ENCODE measurements around the gene OPRM1. TPM values are rescaled to one million over a fixed set of nuclear protein-coding genes. Genes with fewer than 3 reads are reported as not detected.
"Not testable (repeated sequence)": the region's sequence is repeated elsewhere in the genome, so short reads cannot be mapped to it uniquely, and the experiment has no call there.

The OPRM1 gene
- polyA plus RNA-seq, 5 donors = 0.09 to 0.16 TPM; not detected in 3

GRCh38 chr6:154239392-154239791 lies 200.4 kb downstream of the OPRM1 start:
- DNase-seq = no peak

- DNase-seq = not testable (repeated sequence)
These were observed 202.0 kb downstream of the OPRM1 start for GRCh38 chr6:154241061-154241460.

DNA sequence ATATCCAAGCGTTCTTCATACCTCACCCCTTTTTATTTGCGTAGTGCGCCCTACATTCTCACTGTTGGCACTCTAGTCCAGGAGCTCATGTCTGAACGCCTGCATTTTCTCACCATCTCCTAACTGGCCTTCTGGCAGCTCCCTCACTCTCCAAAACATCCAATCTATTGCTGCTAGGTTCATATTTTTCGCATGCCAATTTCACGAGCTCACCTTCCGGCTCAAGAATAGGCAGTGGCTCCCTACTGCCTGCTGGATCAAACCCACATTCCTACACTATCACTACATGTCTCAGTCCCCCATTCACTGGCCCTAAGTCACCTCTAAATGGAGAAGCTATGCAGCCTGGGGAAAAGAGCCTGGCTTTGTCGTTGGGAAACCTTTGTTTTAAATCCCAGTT lies 202.5 kb downstream of the OPRM1 start:
- DNase-seq = no peak

DNA sequence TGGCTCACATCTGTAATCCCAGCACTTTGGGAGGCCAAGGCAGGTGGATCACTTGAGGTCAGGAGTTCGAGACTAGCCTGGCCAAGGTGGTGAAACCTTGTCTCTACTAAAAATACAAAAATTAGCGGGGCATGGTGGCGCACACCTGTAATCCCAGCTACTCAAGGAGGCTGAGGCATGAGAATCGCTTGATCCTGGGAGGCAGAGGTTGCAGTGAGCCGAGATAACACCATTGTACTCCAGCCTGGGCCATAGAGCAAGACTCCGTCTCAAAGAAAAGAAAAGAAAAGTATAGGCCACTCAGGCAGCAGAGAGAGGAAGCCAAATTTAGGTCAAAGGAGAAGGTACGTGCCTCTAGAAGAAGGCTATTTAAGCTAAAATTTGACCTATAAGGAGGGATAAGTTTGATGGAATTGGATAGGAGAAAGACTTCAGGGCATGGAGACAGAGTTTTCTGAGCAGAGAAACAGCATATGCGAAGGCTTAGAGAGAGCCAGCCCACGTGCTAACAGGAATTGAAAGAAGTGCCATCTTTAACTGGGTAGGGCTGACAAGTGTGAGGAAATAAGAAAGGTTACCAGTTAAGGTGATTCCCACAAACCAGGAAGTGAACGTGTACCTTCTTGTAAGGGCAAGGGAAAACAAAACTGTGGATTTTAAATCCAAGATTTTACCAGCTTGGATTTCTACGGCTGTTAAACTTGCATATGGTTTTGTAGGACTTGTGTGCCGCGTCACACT lies 203.7 kb downstream of the OPRM1 start:
- DNase-seq = no peak

DNA sequence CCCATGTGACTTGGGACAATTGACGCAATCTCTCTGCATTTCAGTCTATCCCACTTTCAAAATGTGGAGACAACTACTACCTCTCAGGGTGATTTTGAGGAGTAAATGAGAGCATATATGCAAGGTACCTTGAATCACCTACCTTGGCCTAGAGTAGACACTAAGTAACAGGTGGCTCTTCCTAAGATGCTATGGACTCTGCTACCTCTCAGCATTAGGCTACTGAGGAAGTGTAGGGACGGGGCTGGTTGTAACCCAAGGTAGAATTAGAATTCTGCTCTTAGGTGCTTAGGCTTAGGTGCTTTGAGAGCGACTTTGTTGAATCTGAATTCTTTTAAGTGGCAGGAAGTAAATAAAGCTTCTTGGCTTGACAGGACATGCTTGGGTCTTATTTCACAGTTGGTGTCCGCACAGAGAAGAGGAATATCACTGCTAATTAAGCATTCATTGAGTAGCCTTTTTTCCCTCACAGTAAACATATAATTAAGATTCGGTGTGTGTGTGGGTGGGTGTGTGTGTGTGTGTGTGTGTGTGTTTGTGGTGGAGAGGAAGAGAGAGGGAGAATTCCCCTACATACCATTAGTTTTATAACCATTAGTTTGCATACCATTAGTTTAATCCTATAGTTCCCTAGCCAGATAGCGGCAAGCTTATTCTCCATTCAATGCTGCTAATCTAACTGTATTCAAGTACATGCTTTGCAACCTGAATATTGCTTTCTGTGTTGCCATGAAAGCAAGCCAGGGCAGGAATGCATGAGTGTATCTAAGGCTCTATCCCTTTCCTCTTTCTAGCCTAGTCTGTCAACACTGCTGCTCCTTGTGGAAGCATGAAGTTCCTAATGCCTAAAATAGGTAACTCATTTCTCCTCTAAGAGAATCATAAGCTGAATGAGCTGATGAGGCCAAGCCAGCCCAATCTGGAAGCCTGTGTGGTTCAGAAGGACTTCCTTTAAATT lies 205.0 kb downstream of the OPRM1 start:
- no peak for DNase-seq

GRCh38 chr6:154245506-154245905 lies 206.5 kb downstream of the OPRM1 start:
- DNase-seq = no peak

DNA sequence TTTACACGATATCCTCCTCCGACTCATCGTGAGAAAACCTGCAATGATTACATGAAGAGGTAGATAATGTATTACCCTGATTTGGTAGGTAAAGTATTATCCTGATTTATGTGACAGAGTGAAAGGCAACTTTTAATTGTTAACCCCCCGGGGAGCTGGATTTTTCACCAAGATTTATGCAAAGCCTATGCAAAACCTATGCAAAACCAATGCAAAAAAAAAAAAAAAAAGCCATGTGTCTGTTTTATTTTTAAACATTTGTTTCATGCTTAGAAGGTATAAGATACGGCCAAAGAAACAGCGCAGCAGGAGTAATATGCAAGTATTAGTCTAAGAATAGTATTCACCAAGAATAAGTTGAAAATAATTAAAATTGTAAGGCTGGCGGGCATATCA lies 207.7 kb downstream of the OPRM1 start:
- no peak for DNase-seq

DNA sequence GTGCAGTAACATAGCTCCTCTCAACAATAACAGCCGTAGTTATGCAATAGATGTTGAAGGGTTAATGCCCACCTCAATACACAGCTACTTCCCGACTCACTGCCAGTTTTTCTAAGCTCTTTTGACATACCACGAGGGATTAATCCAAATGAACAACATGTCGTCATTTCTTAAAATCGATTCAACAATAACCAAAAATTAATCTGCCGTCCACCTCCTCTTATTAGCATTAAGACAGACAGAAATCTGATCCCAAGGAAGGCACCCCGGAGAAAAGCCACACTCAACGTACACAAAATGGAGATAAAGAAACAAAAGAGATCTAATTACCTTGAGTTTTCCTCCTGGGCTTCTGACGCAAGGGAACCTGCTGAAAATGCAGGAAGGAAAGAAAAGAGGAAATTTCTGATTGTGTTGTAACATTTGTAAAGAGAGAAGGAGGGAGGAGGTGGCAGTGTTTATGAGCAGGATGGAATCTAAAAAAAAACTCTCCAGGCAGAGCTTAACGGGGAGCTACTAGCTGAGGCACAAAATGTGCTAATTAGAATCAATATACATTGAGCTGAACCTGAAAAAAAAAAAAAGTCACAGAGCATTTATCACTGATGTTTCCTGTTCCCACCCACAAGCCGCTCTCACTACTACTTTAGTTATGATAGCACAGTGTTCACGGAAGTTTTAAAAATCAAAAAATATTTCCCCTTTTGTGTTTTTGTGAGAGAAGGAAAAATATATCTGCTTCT lies 208.2 kb downstream of the OPRM1 start:
- no peak for DNase-seq

GRCh38 chr6:154249499-154250298 lies 210.7 kb downstream of the OPRM1 start:
- no peak for DNase-seq

- DNase-seq = no peak
These were observed 212.1 kb downstream of the OPRM1 start for GRCh38 chr6:154251116-154251515.

DNA sequence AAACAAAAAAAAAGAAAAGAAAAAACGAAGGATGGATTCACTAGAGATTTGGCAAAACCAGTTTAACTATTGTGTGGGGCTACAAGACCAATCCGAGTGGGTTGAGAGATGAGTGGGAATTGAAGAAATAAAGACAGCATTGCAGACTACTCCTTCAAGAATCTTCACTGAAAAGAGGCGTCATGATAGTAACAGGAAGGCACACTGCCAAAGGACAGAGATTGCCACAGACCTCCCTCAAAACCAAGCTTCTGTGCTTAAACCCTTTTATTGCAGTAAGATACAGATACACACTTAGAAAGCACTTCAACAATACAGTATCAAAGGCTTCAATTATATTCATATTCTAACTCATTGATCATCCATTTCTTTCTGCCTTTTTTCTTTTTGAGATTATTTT lies 213.6 kb downstream of the OPRM1 start:
- DNase-seq = peak in 1 of 2 donors; percentile 39

GRCh38 chr6:154257067-154257466 lies 218.0 kb downstream of the OPRM1 start:
- DNase-seq = no peak

DNA sequence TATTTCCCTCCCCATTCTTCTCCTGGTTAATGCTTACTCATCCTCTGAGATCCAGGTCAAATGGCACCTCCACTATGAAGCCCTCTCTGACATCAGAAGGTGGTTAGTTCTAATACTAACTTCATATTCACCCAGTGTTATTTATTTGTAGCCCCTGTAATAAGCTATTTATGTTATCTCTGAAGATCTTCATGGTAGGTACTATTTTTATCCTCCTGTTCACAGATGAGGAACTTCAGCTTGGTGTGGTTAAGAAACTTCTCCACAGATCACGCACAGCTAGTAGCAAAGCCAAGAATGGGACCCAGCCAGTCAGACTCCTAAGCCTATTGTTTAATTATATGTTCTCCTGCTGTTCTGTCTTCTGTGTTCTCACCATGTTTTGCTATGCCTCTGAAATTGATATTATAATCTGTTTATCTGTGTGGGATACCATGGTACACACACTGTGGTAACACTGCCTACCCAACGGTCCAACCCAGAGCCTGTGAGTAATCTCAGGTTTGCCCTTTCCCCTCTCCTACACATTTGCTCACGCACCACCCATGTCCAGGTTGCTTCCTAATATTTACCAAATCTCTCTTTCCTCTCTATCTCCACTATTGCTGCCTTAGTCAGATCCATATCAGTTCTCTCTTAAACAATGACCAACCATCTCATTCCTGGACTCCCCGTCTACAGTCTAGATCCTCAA lies 219.2 kb downstream of the OPRM1 start:
- DNase-seq = no peak

DNA sequence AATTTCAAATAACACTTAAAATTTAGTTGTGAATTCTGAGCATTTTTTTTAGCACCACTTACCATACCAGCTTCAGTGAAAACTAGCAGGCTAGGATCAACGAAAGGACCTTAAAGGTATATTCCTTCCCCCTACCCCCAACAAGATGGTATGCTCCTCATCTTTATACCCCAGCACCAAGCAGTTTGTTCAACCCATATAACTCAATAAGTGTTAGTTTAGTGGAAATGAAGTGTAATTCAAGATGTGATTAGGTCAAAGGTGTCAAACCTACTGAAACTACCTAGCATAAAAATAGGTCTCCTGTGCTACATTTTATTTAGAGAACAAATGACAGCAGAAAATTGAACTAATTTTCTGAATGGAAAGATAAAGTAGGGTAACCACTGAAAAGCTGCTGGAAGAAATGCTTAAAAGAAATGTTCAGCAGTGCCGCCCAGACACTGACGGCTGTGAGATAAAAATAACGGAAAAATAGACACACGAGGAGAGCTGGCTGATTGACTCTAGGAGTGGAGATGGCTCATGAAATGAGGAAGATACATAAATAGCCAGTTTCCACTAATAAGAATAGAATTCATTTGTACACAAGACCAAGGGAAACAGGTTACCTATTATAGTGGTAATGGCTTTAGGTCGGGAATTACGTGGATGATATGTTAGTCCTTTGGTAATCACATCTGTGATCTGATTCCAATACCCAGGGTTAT lies 222.8 kb downstream of the OPRM1 start:
- DNase-seq = no peak

- DNase-seq = no peak
These were observed 227.6 kb downstream of the OPRM1 start for GRCh38 chr6:154266560-154267099.

- no peak for DNase-seq
These were observed 228.6 kb downstream of the OPRM1 start for GRCh38 chr6:154267508-154268106.

GRCh38 chr6:154268486-154268885 lies 229.4 kb downstream of the OPRM1 start:
- no peak for DNase-seq

DNA sequence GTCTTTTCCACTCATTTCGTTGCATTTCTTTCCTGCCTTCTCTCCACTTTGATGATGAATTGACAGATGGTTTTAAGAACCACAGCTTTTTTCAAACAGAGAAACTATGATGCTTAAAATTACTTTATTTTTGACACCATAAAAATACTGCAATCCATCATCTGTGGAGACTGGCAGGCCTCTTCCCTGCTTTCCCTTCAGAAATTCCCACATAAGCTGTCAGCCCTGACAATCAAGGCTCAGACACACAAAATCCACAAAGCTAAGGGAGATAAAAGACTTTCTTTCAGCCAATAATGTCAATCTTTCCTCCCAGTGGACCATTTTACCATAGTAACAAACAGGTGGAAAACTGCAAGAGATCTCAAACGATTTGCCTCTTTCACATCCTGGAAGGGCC lies 235.1 kb downstream of the OPRM1 start:
- DNase-seq = no peak
